HG02759 (cell line): ENCODE results near the gene CC2D1A.

Experiments used
- ATAC-seq: cut with Tn5 transposase; IDR thresholded peaks from one replicate; pipeline ENCODE4 v1.9.1; 2021; ENCODE audit warnings: mild to moderate bottlenecking, moderate library complexity; ENCODE audit not compliant: unreplicated experiment

CC2D1A gene

DNA sequence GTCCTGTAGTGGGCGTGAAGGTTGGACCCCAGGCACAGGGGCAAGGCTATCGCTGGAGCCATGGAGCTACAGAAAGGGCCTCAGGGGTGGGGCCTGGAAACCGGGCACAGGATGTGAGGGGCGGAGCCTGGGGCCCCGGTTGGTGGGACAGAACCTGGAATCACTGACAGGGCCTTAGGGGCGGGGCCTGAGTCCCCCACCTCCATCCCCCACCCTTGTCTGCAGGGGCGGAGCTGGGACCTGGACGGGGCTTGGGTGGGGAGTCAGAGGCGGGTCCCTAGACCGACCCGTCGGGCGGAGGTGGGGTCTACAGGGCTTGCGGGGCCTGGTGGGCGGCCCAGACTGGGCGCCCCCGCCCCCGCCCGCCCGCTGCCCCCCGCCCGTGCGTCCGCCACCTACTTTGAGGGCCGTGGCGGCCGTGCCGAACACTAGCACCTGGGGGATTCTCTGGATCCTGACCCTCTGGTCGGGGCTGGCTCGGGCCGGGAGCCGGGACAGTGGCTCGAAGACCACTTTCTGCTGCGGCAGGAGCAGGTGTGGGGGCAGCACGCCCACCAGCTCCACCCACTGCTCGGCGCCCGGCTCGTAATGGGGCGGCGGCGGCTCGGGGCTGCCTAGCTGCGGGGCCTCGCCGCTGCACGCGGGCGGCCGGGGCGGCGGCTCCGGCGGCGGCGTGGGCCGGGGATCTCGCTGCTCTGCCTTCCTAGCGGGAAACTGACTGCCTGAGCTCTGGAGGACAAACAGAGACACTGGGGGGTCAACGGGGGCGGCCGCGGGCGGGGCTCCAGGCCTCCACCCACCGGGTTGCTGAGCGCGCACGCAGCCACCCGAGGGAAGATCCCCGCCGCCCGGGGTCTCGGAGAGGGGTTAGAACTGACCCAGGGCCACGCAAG, 72.6 kb downstream of the CC2D1A start:
- ATAC-seq = no peak

DNA sequence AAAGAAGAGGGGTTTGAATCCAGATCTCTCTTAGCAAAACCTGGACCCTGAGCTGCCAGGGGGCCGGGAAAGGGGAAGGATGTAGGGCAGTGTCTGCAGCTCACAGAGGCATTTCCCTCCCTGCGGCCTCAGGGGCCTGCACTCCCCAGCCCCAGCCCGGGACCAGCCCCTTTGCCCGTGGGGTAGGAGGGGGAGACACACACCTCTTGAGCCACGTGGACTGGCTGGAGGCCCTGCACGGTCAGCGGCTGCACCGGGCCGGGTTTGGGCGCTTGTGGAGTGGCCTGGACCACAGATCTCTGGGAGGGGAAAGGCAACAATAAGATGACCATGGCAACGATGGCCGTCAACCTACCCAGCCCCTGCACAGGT, 73.2 kb downstream of the CC2D1A start:
- no peak for ATAC-seq

DNA sequence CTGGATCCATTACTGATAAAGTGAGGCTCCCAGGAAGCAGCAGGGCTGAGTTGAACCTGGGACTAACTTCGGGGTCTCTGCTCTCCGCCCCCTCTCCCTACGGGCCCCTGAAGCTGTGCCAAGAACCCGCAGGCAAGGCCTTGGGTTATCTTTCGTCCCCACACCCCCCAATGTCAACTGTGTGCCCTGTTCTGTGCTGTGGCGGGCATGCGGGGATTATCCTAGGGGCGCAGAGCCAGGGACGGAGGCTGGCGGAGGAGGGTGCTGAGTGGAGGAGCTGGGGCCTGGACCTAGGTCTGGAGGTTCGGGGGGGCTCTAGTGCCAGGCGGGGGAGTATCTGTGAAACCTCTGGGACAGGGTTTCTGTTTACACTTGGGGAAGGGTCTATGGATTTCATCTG, 73.7 kb downstream of the CC2D1A start:
- ATAC-seq = no peak

DNA sequence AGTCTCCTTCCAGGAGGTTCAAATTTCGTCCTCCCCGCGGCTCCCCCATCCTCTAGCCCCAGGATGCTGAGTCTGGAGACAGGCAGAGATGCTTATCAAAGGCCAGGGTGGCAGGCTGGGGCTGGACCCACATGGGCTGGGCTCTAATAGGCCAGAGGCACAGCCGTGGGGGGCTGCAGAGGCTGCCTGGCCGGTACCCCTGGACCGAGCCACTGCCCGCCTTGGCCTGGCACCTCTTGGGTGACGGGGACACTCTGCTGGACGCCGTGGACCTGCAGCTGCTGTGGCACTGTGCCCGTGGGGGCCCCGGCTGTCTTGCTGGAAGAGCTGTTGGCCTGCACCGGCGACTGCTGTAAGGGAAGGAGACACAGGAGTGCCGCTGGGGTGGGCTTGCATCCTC, 74.3 kb downstream of the CC2D1A start:
- no peak for ATAC-seq
